Measurements from ENCODE around the gene HSPA1B. TPM values are rescaled to one million over a fixed set of nuclear protein-coding genes. Genes with fewer than 3 reads are reported as not detected.

The HSPA1B gene
- total RNA-seq, 1 experiment from 2014 or later, result 214 TPM

DNA sequence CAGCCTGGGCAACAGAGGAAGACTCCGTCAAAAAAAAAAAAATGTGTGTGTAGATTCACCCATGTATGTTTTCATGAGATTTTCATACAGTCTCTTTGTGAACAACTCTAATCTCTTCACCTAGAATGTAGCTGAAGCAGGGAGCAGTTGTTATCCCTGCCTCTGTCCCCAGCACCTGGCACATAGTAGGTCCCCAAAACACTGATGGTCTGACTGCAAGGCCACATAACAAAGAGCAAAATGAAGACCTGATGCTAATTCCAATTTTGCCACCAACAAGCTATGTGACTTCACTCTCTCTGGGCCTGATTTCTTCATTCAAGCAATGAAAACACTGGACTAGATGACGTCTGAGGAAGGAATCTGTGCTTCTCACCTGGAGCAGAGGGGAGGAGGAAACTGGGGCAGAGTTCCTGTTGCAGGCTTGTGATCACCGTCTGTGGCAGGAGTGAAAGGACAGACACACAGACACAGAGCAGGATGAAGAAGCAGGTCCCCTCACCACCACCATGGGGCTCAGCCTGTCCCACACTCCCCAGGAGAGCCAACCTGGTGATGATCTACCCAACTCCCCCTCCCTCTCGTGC lies 46.6 kb downstream of the HSPA1B start:
- no peaks in the 10 kb centered on the region for H3K9me3 ChIP-seq (ENCODE audit: control insufficient read depth in 1 of 2, insufficient read depth in 1 of 2, low read depth in 1 of 2, low read length in 2 of 2)
- H3K9me2 ChIP-seq (ENCODE audit: insufficient read depth), result no peaks in the 10 kb centered on the region
- H3K4me1 ChIP-seq (ENCODE audit: control insufficient read depth in 1 of 2, insufficient read depth in 2 of 2, low read length in 2 of 2), result peaks cover 6% of the 10 kb centered on the region in 2 experiments; a peak in 3 of 4 replicates
- no peaks in the 10 kb centered on the region for H4K20me1 ChIP-seq (ENCODE audit: insufficient read depth)
- H3K36me3 ChIP-seq (ENCODE audit: control insufficient read depth in 1 of 2, insufficient read depth in 2 of 2, low read length in 2 of 2), result no peaks in the 10 kb centered on the region
- POLR2A ChIA-PET, result interaction anchor here (0.8 kb wide), 1 partner anchor 11 kb away, joined by 3 read pairs; the partner anchor contains the start of gene NEU1
- H3K4me2 ChIP-seq (ENCODE audit: low read length), result no peak overlapping the region
- H2AFZ ChIP-seq (ENCODE audit: low read depth, low read length, poor library complexity, severe bottlenecking), result no peak overlapping the region
- CTCF ChIA-PET, result no interaction called here
- intact Hi-C loops (cut with micrococcal nuclease), result no loop called here
- BruUV-seq (replicated peaks), result no TSS peak
- ATAC-seq, result no peak
- no peak overlapping the region for H3K27ac ChIP-seq (ENCODE audit: low read depth, low read length)
- no peak overlapping the region for H3K4me3 ChIP-seq (replicated peaks in 1 of 2; ENCODE audit: low read depth in 1 of 2, low read length in 2 of 2)
- H3K27me3 ChIP-seq (ENCODE audit: insufficient read depth, low read length), result no peaks in the 10 kb centered on the region
- H3K79me2 ChIP-seq (ENCODE audit: insufficient read depth, low read length), result no peaks in the 10 kb centered on the region
- RAD21 ChIA-PET (ENCODE audit: low non-redundant PET in 1 of 2, low total read pairs in 2 of 2, uncharacterized antibody in 2 of 2, unreplicated experiment in 2 of 2), result no interaction called here
- no peak for DNase-seq (ENCODE audit: low read depth, low spot score)
- H3K9ac ChIP-seq (ENCODE audit: low read length), result no peak overlapping the region
- no peak for TF ChIP-seq EZH2 (IDR thresholded peaks at IDR 0.05)
- TF ChIP-seq SIN3A (IDR thresholded peaks at IDR 0.05; ENCODE audit: low read depth), result no peak

DNA sequence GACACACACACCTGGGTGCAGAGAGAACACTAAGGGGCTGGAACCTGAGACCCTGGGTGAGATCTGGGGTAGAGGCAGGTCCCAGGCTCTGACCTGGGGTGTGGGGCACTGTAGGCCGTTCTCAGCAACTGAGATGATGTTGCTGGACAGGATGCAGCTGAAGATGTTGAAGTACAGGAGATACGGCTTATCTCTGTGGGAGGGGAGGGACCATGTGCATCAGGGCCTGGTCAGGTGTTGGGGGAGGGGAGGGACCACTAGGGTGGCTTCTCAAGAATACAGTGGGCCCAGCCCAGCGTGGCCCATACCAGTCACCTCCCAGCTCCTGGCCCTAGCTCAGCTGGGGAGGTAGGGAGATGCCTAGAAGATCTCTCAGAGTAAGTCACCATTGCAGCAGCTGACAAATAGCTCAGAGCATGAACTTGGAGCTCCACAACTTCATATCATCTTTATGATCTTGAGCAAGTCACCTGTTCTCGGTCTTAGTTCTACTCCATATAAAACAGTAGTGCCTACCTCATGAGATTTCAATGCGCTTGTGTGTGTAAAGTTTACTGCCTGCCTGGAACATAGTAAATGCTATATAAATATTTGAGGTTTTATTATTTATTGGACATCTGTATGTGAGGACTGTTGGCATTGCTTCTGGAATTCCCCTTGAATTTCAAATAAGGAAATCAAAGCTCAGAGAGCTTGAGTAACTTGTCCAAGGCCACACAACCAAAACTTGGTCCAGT lies 47.5 kb downstream of the HSPA1B start:
- no peak overlapping the region for H3K27ac ChIP-seq (ENCODE audit: low read depth, low read length)
- no peak overlapping the region for H3K9ac ChIP-seq (ENCODE audit: low read length)
- H3K4me3 ChIP-seq (replicated peaks in 1 of 2; ENCODE audit: low read depth in 1 of 2, low read length in 2 of 2), result no peak overlapping the region
- BruUV-seq (replicated peaks), result no TSS peak
- H3K4me1 ChIP-seq (ENCODE audit: control insufficient read depth in 1 of 2, insufficient read depth in 2 of 2, low read length in 2 of 2), result peaks cover 6% of the 10 kb centered on the region in 2 experiments; a peak in 3 of 4 replicates
- no peaks in the 10 kb centered on the region for H3K9me2 ChIP-seq (ENCODE audit: insufficient read depth)
- intact Hi-C loops (cut with micrococcal nuclease), result no loop called here
- RAD21 ChIA-PET (ENCODE audit: low non-redundant PET in 1 of 2, low total read pairs in 2 of 2, uncharacterized antibody in 2 of 2, unreplicated experiment in 2 of 2), result no interaction called here
- H3K27me3 ChIP-seq (ENCODE audit: insufficient read depth, low read length), result no peaks in the 10 kb centered on the region
- H4K20me1 ChIP-seq (ENCODE audit: insufficient read depth), result no peaks in the 10 kb centered on the region
- no peaks in the 10 kb centered on the region for H3K9me3 ChIP-seq (ENCODE audit: control insufficient read depth in 1 of 2, insufficient read depth in 1 of 2, low read depth in 1 of 2, low read length in 2 of 2)
- CTCF ChIA-PET, result no interaction called here
- peaks cover 1 to 4% of the 10 kb centered on the region in 2 experiments; a peak in 1 of 4 replicates for H3K36me3 ChIP-seq (ENCODE audit: control insufficient read depth in 1 of 2, insufficient read depth in 2 of 2, low read length in 2 of 2)
- no peak overlapping the region for H3K4me2 ChIP-seq (ENCODE audit: low read length)
- POLR2A ChIA-PET, result interaction anchor here (1.9 kb wide), 1 partner anchor 12 kb away, joined by 4 read pairs; the partner anchor contains the start of gene NEU1
- ATAC-seq, result no peak
- H3K79me2 ChIP-seq (ENCODE audit: insufficient read depth, low read length), result no peaks in the 10 kb centered on the region
- no peak for DNase-seq (ENCODE audit: low read depth, low spot score)
- TF ChIP-seq EZH2 (IDR thresholded peaks at IDR 0.05) (no peak), RAD21 (IDR thresholded peaks at IDR 0.05; ENCODE audit: low read depth) (no peak), EZH2phosphoT487 (IDR thresholded peaks at IDR 0.05; ENCODE audit: borderline replicate concordance) (no peak), POLR2A (IDR thresholded peaks at IDR 0.05; ENCODE audit: borderline replicate concordance, extremely low read depth, insufficient read depth, insufficient read length) (no peak), JUND (IDR thresholded peaks at IDR 0.05) (no peak), CEBPB (IDR thresholded peaks at IDR 0.05; ENCODE audit: low read depth) (no peak)
- TF ChIP-seq, protein P1, sequence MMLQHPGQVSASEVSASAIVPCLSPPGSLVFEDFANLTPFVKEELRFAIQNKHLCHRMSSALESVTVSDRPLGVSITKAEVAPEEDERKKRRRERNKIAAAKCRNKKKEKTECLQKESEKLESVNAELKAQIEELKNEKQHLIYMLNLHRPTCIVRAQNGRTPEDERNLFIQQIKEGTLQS (IDR thresholded peaks at IDR 0.05), result no peak
- no peak overlapping the region for H2AFZ ChIP-seq (ENCODE audit: low read depth, low read length, poor library complexity, severe bottlenecking)
